GM18502 (cell line): ENCODE measurements around the gene AMOTL1.
"Not testable (repeated sequence)": the region's sequence is repeated elsewhere in the genome, so short reads cannot be mapped to it uniquely, and the experiment has no call there.

ENCODE experiments used
- ATAC-seq: cut with Tn5 transposase; IDR thresholded peaks from one replicate; pipeline ENCODE4 v1.9.1; 2021; ENCODE audit warnings: mild to moderate bottlenecking; ENCODE audit not compliant: unreplicated experiment, poor library complexity

AMOTL1 gene

DNA sequence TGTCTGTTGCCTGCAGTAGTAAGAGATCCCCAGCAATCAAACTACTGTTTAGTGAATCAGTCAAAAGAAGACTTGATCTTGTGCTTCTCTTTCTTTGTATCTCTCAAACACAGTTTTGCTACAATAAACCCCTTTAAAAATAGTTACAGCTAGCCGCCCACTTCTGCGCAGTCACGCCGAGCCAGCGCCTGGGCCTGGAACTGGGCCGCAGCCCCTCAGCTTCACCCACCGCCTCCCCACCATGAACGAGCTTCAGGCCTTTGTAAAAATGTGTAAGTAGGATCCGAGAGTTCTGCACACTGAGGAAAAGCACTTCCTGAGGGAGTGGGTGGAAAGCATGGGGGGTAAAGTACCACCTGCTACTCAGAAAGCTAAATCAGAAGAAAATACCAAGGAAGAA is 144.7 kb downstream of the AMOTL1 start:
- no peak for ATAC-seq

DNA sequence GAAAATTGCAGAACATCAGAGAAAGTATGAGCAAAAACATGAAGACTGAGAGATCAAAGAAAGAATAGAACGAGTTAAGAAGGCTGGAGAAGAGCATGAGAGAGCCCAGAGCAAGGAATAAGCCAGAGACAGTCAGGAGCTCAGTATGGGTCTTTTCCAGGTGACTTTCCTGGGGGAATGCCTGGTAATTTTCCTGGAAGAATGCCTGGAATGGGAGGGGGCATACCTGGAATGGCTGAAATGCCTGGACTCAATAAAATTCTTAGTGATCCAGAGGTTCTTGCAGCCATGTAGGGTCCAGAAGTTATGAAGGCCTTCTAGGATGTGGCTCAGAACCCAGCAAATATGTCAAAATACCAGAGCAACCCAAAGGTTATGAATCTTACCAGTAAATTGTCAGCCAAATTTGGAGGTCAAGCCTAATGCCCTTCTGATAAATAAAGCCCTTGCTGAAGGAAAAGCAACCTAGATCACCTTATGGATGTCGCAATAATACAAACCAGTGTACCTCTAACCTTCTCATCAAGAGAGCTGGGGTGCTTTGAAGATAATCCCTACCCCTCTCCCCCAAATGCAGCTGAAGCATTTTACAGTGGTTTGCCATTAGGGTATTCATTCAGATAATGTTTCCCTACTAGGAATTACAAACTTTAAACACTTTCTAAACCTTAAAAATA is 145.7 kb downstream of the AMOTL1 start:
- not testable (repeated sequence) for ATAC-seq

DNA sequence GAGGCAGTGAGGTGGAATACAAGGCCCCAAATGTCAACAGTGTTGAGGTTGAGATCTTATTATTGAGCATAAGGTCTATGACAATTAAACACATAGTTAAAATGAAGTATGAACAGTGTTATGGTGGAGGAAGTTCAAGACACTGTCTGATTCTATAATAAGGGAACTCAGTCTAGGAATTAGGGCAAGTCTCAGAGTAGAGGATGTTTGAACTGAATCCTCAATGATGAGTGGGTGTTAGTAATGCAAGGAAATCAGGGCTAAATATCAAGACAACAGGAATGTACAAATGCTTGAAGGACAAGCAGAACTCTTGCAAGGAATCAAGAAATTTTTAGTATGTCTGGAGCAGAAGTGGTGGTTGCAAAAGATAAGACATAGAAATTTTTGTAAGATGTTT is 152.2 kb downstream of the AMOTL1 start:
- no peak for ATAC-seq

DNA sequence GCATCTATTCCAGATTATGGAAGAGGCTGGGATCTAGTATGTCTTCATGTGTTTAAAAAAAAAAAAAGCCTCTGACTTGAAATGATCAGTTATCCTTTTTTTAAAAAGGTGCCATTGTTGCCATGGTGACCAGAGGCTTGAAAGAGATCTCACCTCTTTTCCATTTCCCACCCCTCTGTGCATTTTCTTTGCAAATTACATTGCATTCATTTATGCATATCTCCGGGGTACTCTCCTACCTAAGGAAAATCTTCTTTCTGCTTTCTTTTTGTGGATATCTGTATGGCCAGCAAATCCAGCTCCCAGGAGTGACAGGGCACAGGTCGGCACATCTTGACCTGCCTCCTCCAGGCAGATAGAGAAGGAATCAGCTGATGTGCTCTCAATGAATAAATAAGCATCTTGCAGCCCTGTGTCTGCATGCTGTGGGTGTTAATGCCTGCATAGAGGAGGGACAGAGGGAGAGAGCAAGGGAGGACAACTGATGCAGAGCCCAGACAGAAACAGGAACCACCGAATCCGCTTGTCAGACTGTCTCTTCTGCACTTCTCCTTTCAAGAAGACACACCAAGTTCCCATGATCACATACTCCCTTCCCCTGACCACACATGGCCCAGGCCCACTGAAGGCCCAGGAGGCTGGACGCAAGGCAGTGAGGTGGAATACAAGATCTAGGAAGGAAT is 154.3 kb downstream of the AMOTL1 start:
- no peak for ATAC-seq

DNA sequence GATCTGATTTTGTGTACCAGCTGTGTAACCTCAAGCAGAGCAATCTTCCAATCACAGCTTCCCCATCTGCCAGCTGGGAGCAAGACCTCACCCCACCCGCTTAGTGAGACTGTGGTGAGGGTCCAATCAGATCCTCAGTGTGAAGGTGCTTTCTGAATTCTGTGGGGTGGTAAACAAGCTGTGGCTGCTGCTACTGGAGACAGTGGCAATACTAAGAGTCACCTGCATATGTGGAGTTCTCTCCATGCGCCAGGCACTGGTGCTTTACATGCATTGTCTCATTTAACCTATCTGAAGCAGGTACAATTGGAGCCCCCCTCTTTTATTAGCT is 154.8 kb downstream of the AMOTL1 start:
- no peak for ATAC-seq

DNA sequence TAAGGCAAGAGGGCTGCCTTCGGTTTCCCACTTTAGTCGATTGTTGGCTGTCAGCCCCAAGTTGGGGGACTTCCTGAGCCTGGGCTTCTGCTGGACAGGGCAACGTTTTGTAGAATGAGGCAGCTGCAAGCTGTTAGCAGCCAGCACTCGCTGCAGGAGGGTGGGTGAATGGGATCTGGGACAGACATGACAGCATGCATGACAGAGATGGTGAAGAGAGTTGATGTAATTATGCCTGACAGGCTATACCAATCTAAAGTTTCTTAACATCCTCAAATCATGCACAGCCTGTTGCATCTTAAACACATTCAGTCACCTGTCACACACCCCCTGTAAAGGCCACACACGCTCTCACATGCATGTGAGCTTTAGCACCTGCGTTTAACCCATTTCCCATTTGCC is 156.0 kb downstream of the AMOTL1 start:
- ATAC-seq, result peak; percentile 4

DNA sequence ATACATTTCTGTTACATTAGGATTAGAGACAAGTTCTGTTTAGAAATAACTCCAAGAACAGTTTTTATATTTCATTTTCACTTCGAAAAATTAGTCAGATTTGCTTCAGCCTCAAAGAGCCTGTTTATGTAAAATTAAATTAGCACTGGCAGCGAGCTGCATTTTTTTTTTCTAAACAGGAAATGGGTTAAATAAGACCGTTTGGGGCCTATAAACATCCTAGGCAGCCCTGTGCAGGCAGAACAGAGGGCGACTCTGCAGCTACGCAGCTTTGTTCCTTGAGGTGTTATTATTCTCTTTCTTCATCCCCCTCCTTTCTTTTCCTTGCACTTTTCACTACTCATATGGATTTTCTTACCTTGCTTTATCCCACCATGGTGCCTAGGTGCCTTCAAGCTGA is 156.5 kb downstream of the AMOTL1 start:
- ATAC-seq, result peak; percentile 43

DNA sequence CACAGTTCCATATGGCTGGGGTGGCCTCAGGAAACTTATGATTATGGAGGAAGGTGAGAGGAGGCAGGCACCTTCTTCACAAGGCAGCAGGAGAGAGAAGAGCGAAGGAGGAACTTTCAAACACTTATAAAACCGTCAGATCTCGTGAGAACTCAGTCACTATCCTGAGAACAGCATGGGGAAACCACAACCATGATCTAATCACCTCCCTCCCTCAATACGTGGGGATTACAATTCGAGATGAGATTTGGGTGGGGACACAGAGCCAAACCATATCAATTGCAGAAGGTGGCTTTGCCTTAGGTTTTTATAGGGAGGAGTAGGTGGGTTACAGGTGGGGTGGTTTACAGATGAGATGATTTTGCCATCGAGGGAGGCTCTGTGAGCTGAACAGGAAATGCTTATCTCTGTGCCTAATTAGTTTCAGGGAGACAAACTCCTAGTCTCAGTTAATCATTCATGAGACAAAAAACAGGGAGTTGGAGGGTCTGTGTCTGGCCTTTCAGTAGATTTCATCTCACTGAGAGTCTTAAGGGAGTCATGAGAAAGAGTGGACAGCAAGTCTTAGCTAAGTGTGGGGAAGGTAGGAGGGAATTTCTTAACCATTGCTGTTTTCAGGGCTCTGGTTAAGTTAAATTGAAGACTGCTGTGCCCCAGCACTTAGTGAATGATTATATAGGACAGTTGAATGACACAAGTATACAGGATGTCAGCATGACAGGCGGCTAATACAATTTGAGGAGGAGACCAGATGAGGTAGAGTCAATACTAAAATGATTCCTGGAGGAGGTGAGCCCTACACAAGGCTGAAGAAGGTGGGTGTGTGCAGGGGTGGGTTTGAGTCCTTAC is 157.5 kb downstream of the AMOTL1 start:
- ATAC-seq, result no peak

DNA sequence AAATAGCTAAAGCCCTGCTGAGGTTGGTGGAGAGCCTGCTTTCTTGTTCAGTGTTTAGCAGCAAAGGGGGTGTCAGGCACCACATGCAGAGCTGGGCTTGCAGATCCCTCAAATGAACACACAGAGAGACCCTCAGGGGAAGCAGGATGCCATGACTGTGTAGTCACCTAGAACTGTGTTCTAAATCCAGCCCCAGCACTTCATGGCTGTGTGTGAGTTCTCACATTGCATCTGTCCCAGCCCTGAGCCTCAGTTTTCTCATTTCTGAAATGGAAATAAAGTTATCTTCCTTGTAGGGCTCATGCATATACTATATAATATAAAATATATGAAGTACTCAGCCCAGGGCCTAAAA is 158.1 kb downstream of the AMOTL1 start:
- ATAC-seq, result no peak
